H1 (cell line): ENCODE results near the gene GALNT2.

Experiments
- BRCA1 ChIP-seq: IDR thresholded peaks from 2 replicates; pipeline ENCODE4 v1.6.1; 2012; ENCODE audit warnings: low read depth, low read length, improper control_type of control experiment
- CHD1 ChIP-seq: IDR thresholded peaks from 2 replicates; pipeline ENCODE4 v1.6.1; 2012; ENCODE audit warnings: low read depth, low read length, improper control_type of control experiment
- CTCF ChIP-seq, 3 experiments: IDR thresholded peaks; 1 replicate in 2 of 3; 2 replicates in 1 of 3; pipeline versions ENCODE4 v1.5.1 to v1.6.1; 2011; ENCODE audit warnings: low read length in 3 of 3, mild to moderate bottlenecking in 3 of 3, inconsistent platforms in 2 of 3, low read depth in 1 of 3, moderate library complexity in 1 of 3; ENCODE audit not compliant: insufficient read depth in 1 of 3; ENCODE audit errors: control extremely low read depth in 1 of 3
- EP300 ChIP-seq, 2 experiments: IDR thresholded peaks; 1 replicate in 1 of 2; 2 replicates in 1 of 2; pipeline ENCODE4 v1.6.1; 2011 to 2012; ENCODE audit warnings: low read depth in 2 of 2, low read length in 2 of 2, mild to moderate bottlenecking in 2 of 2, borderline replicate concordance in 1 of 2, inconsistent platforms in 1 of 2, moderate library complexity in 1 of 2
- EZH2 ChIP-seq: fragments of 200-600 bp; sonication (generic); IDR thresholded peaks from 2 replicates; pipeline ENCODE4 v1.7.1; 2012; ENCODE audit warnings: low read depth, mild to moderate bottlenecking, moderate library complexity, low read length, inconsistent platforms; ENCODE audit not compliant: severe bottlenecking
- GABPA ChIP-seq: IDR thresholded peaks from 2 replicates; pipeline ENCODE4 v1.6.1; 2011; ENCODE audit warnings: mild to moderate bottlenecking, low read length, moderate library complexity, borderline replicate concordance; ENCODE audit not compliant: insufficient read depth
- MAX ChIP-seq: IDR thresholded peaks from 2 replicates; pipeline ENCODE4 v1.6.1; 2012; ENCODE audit warnings: inconsistent platforms
- POLR2A ChIP-seq, 2 experiments: IDR thresholded peaks; 1 replicate in 1 of 2; 2 replicates in 1 of 2; pipeline ENCODE4 v1.6.1; 2011; ENCODE audit warnings: low read depth in 2 of 2, low read length in 2 of 2, mild to moderate bottlenecking in 2 of 2; ENCODE audit errors: control extremely low read depth in 1 of 2
- POLR2AphosphoS5 ChIP-seq: IDR thresholded peaks from 2 replicates; pipeline ENCODE4 v1.6.1; 2011; ENCODE audit warnings: low read depth, low read length
- RFX5 ChIP-seq: IDR thresholded peaks from 2 replicates; pipeline ENCODE4 v1.6.1; 2011; ENCODE audit warnings: low read depth, low read length, improper control_type of control experiment, borderline replicate concordance
- SIRT6 ChIP-seq: IDR thresholded peaks from one replicate; pipeline ENCODE4 v1.7.1; 2012; ENCODE audit warnings: low read length, inconsistent platforms
- SP1 ChIP-seq: IDR thresholded peaks from 2 replicates; pipeline ENCODE4 v1.6.1; 2011; ENCODE audit warnings: low read depth, low read length

- TF ChIP-seq SP1: no peak
- TF ChIP-seq CTCF (IDR thresholded peaks at IDR 0.05; ENCODE audit: control extremely low read depth in 1 of 3, insufficient read depth in 1 of 3, low read depth in 1 of 3, low read length in 3 of 3): no peak
- no peak for TF ChIP-seq EZH2
- TF ChIP-seq POLR2A (IDR thresholded peaks at IDR 0.05; ENCODE audit: control extremely low read depth in 1 of 2, low read depth in 2 of 2, low read length in 2 of 2): no peak
- no peak for TF ChIP-seq MAX
- TF ChIP-seq CHD1: no peak
- no peak for TF ChIP-seq BRCA1
- no peak for TF ChIP-seq POLR2AphosphoS5
- no peak for TF ChIP-seq RFX5
- no peak for TF ChIP-seq GABPA
- TF ChIP-seq EP300 (IDR thresholded peaks at IDR 0.05; ENCODE audit: borderline replicate concordance in 1 of 2, low read depth in 2 of 2, low read length in 2 of 2): no peak
- no peak for TF ChIP-seq SIRT6
These were observed 246.6 kb downstream of the GALNT2 start for GRCh38 chr1:230313453-230314141.
